K562 (cell line): ENCODE results near the gene NEURL4. TPM values are rescaled to one million over a fixed set of nuclear protein-coding genes. Genes with fewer than 3 reads are reported as not detected.

Experiments used
- ATAC-seq: fragments of 200-7000 bp; cut with Tn5 transposase; 3 replicates; pipeline ENCODE4 v1.9.1; 2020; ENCODE audit warnings: moderate library complexity
- BruUV-seq: library from RNA; stranded (reverse); fragments of 400-500 nt; replicated peaks from 2 replicates; lab custom pipeline; 2021; lab: Mats Ljungman, UMichigan
- CTCF ChIA-PET: fragments of 300-600 bp; formaldehyde crosslinking; extraction: SDS; loops from one replicate; lab custom pipeline; 2021; ENCODE audit warnings: low intra/inter-chr PET ratio; lab: Yijun Ruan, JAX
- POLR2A ChIA-PET: fragments of 300-600, 350-650 bp; sonication (Branson Sonifier 250); formaldehyde crosslinking; extraction: SDS; loops from one replicate; lab custom pipeline; 2021; ENCODE audit warnings: antibody characterized with exemption, inconsistent platforms; lab: Yijun Ruan, JAX
- DNase-seq, 4 experiments: peaks; one replicate each; pipeline versions ENCODE4 v3.0.0 to v3.0.0-alpha.2; 2011 to 2018; ENCODE audit warnings: low spot score in 3 of 4, mixed read lengths in 3 of 4; ENCODE audit errors: extremely low read depth in 1 of 4
- FAIRE-seq: peaks from 2 replicates; lab custom pipeline; 2011; peaks lifted over from hg19 to GRCh38; lab: Jason Lieb, UNC
- H2AFZ ChIP-seq: 2 replicates; pipeline ENCODE4 v1.6.0; 2011; ENCODE audit warnings: low read depth, low read length, control low read depth, inconsistent platforms
- H3K27ac ChIP-seq: fragments of 200-600 bp; 3 replicates; pipeline ENCODE4 v1.8.0; 2011; ENCODE audit warnings: low read depth, mild to moderate bottlenecking, control low read depth, inconsistent platforms, low read length, moderate library complexity, mixed read lengths; ENCODE audit errors: extremely low read depth
- H3K27me3 ChIP-seq, 2 experiments: fragments of 300-600 bp in 1 of 2; 2 replicates in 1 of 2; 3 replicates in 1 of 2; pipeline versions ENCODE4 v1.6.0 to v1.8.0; 2011; ENCODE audit warnings: inconsistent platforms in 2 of 2, low read length in 2 of 2, mild to moderate bottlenecking in 1 of 2, mixed read lengths in 1 of 2, moderate library complexity in 1 of 2; ENCODE audit not compliant: control insufficient read depth in 2 of 2, insufficient read depth in 2 of 2
- H3K36me3 ChIP-seq: fragments of 300-600 bp; 3 replicates; pipeline ENCODE4 v1.8.0; 2011; ENCODE audit warnings: mild to moderate bottlenecking, low read length, inconsistent platforms; ENCODE audit not compliant: control insufficient read depth, insufficient read depth
- H3K4me1 ChIP-seq, 2 experiments: fragments of 200-600 bp in 1 of 2; replicated peaks in 1 of 2; 2 replicates in 1 of 2; 3 replicates in 1 of 2; pipeline versions ENCODE4 v1.5.1 to v1.8.0; 2011; ENCODE audit warnings: inconsistent platforms in 2 of 2, low read length in 2 of 2, mild to moderate bottlenecking in 1 of 2, mixed read lengths in 1 of 2, moderate library complexity in 1 of 2; ENCODE audit not compliant: control insufficient read depth in 2 of 2, insufficient read depth in 2 of 2
- H3K4me2 ChIP-seq: 2 replicates; pipeline ENCODE4 v1.6.1; 2011; ENCODE audit warnings: low read length, control low read depth, inconsistent platforms, mixed read lengths; ENCODE audit not compliant: insufficient read depth
- H3K4me3 ChIP-seq: fragments of 200-600 bp; sonication (generic), shearing (Covaris generic); 2 replicates; pipeline ENCODE4 v1.5.1; 2016; ENCODE audit warnings: control low read depth, inconsistent platforms
- H3K79me2 ChIP-seq: fragments of 200-600 bp; 3 replicates; pipeline ENCODE4 v1.8.0; 2011; ENCODE audit warnings: low read length, inconsistent platforms; ENCODE audit not compliant: control insufficient read depth, insufficient read depth
- H3K9ac ChIP-seq, 2 experiments: 2 replicates each; pipeline versions ENCODE4 v1.6.0 to v1.6.1; 2011; ENCODE audit warnings: low read depth in 2 of 2, low read length in 2 of 2, control low read depth in 1 of 2, inconsistent platforms in 1 of 2, mild to moderate bottlenecking in 1 of 2, mixed read lengths in 1 of 2; ENCODE audit not compliant: insufficient read depth in 1 of 2
- H3K9me1 ChIP-seq: one replicate; pipeline ENCODE4 v1.6.0; 2011; ENCODE audit warnings: inconsistent platforms, mild to moderate bottlenecking, low read length, moderate library complexity; ENCODE audit not compliant: control insufficient read depth, insufficient read depth
- H3K9me3 ChIP-seq: replicated peaks from 2 replicates; pipeline ENCODE4 v1.5.1; 2011; ENCODE audit warnings: low read depth, low read length, inconsistent platforms; ENCODE audit not compliant: control insufficient read depth, insufficient read depth
- H4K20me1 ChIP-seq: replicated peaks from 2 replicates; pipeline ENCODE4 v1.6.1; 2011; ENCODE audit warnings: low read length, inconsistent platforms, mixed read lengths; ENCODE audit not compliant: control insufficient read depth, insufficient read depth
- BRD4 ChIP-seq: fragments of 200-600 bp; sonication (generic); IDR thresholded peaks from 2 replicates; pipeline ENCODE4 v1.6.1; 2017; ENCODE audit warnings: inconsistent platforms
- CBFB ChIP-seq: sonication (generic); formaldehyde crosslinking; IDR thresholded peaks from 2 replicates; pipeline ENCODE4 v1.4.0; 2020; ENCODE audit warnings: mild to moderate bottlenecking, missing genetic modification reagents
- DIDO1 ChIP-seq: fragments of 450-650 bp; IDR thresholded peaks from 2 replicates; pipeline ENCODE4 v1.6.1; 2016; ENCODE audit warnings: low read depth, missing biosample characterization, missing genetic modification characterization
- DNMT1 ChIP-seq: fragments of 450-650 bp; IDR thresholded peaks from 2 replicates; pipeline ENCODE4 v1.6.1; 2016; ENCODE audit warnings: antibody characterized with exemption, mild to moderate bottlenecking
- EGR1 ChIP-seq: fragments of 450-650 bp; conservative IDR thresholded peaks from 2 replicates; pipeline ENCODE4 v1.6.1; 2017; ENCODE audit warnings: mild to moderate bottlenecking
- GATAD2B ChIP-seq: fragments of 450-650 bp; IDR thresholded peaks from 2 replicates; pipeline ENCODE4 v1.6.1; 2017; ENCODE audit warnings: mild to moderate bottlenecking, borderline replicate concordance
- HDAC1 ChIP-seq, 2 experiments: fragments of 450-650 bp; IDR thresholded peaks; 2 replicates each; pipeline ENCODE4 v1.6.1; 2016 to 2017; ENCODE audit warnings: inconsistent platforms in 1 of 2, mild to moderate bottlenecking in 1 of 2, moderate library complexity in 1 of 2
- KDM4B ChIP-seq, 2 experiments: fragments of 450-650 bp in 1 of 2; sonication (generic) in 1 of 2; IDR thresholded peaks; 2 replicates each; pipeline ENCODE4 v1.6.1; 2016 to 2017; ENCODE audit warnings: borderline replicate concordance in 2 of 2, antibody characterized with exemption in 1 of 2, low read depth in 1 of 2, mild to moderate bottlenecking in 1 of 2
- MLLT1 ChIP-seq, 2 experiments: fragments of 450-650 bp; IDR thresholded peaks; 2 replicates each; pipeline ENCODE4 v1.6.1; 2016
- RFX7 ChIP-seq: fragments of 250-450 bp; sonication (Bioruptor Pico); IDR thresholded peaks from 2 replicates; pipeline ENCODE4 v1.5.1; 2021; ENCODE audit warnings: mild to moderate bottlenecking
- TEAD1 ChIP-seq, 2 experiments: fragments of 450-650 bp in 1 of 2; sonication (generic) in 1 of 2; formaldehyde crosslinking; IDR thresholded peaks; 2 replicates each; pipeline versions ENCODE4 v1.4.0 to v1.8.0; 2020 to 2022; ENCODE audit warnings: mild to moderate bottlenecking in 2 of 2, missing genetic modification reagents in 1 of 2
- ZNF316 ChIP-seq: fragments of 450-650 bp; IDR thresholded peaks from 2 replicates; pipeline ENCODE4 v1.6.1; 2016
- ZNF384 ChIP-seq: IDR thresholded peaks from 2 replicates; pipeline ENCODE4 v1.6.1; 2012; ENCODE audit warnings: low read depth, low read length, improper control_type of control experiment
- WGBS: fragments of 100-300 bp; shearing (Covaris generic); methylation state at CpG from one replicate; pipeline ENCODE4 v1.1.6; 2016; ENCODE audit warnings: low coverage, mixed read lengths; ENCODE audit not compliant: insufficient coverage; ENCODE audit errors: missing lambda C conversion rate; 5-methylcytosine and 5-hydroxymethylcytosine counted together
- in situ Hi-C: fragments of 300-500 bp; cut with MboI; formaldehyde crosslinking; loops from 4 replicates; pipeline ENCODE4 v1.15.0; 2018; ENCODE audit warnings: inconsistent platforms, mixed read lengths
- intact Hi-C: fragments of 100-400 bp; cut with micrococcal nuclease; formaldehyde crosslinking; loops from 2 replicates; pipeline ENCODE4 v1.14.2; 2022
- polyA plus RNA-seq, 8 experiments: library from polyadenylated mRNA; depleted of rRNA in 4 of 8; stranded (reverse) in 5 of 8; unstranded in 3 of 8; fragments of >200 nt; fragmentation: Nextera tagmentation in 2 of 8; fragmentation: Illumina TruSeq in 1 of 8; extraction: Ambion mirVana in 2 of 8; extraction: Trizol in 1 of 8; gene quantifications; 2 replicates each; pipeline versions ENCODE4 v1.2.1 to v1.2.3, GENCODE V29; 2011 to 2014; ENCODE audit warnings: inconsistent platforms in 1 of 8, missing spikeins in 1 of 8
- total RNA-seq, 7 experiments: library from RNA; depleted of rRNA in 6 of 7; stranded (reverse); fragments of >200 nt in 6 of 7; fragmentation: Illumina TruSeq in 2 of 7; extraction: Trizol in 2 of 7; gene quantifications; 2 replicates each; pipeline versions ENCODE4 v1.2.1 to v1.2.3, GENCODE V29; 2011 to 2021; ENCODE audit warnings: low replicate concordance in 1 of 7
- TF ChIP-seq, protein P1 (sequence below): IDR thresholded peaks from 2 replicates; pipeline ENCODE4 v1.6.1; 2016; ENCODE audit warnings: missing genetic modification characterization, missing compliant biosample characterization
- TF ChIP-seq, protein P2 (sequence below): fragments of 250-450 bp; sonication (Bioruptor Pico); IDR thresholded peaks from 2 replicates; pipeline ENCODE4 v1.8.0; 2021; ENCODE audit warnings: moderate library complexity, mild to moderate bottlenecking, inconsistent platforms

NEURL4 gene
- total and polyA plus RNA-seq, 9 of the 15 experiments (the other 6 are each of a cell fraction or from before 2014, with no cell fraction given) = 0.08 to 37.4 (median 11.5) TPM

GRCh38 chr17:7327501-7327900 is 1.6 kb downstream of the NEURL4 start:
- no peak for ATAC-seq
- Histone ChIP-seq H3K4me1 (peaks cover 11 to 42% of the 10 kb centered on the region in 2 experiments), H3K27ac (no peak overlapping the region), H2AFZ (no peak overlapping the region), H3K9ac (peak overlapping the region in 1 of 2 experiments; percentile 78; a peak in 2 of 4 replicates), H3K4me3 (peak overlapping the region; percentile 78; the same call in 1 of the 2 replicates), H3K4me2 (peak overlapping the region; percentile 93; the same call in 1 of the 2 replicates), H3K9me1 (no peaks in the 10 kb centered on the region), H3K79me2 (peaks cover 16% of the 10 kb centered on the region), H3K36me3 (peaks cover 41% of the 10 kb centered on the region; the same call in 2 of the 3 replicates), H3K9me3 (no peaks in the 10 kb centered on the region), H3K27me3 (no peaks in the 10 kb centered on the region)
- FAIRE-seq = no peak
- WGBS = 92% methylated on average over 7 of the region's 17 CpGs
- no peak for DNase-seq
- CTCF ChIA-PET = no interaction called here
- no peak for TF ChIP-seq ZNF316
- TF ChIP-seq EGR1 = peak; percentile 36
- no peak for TF ChIP-seq DIDO1 (tag)
- TF ChIP-seq, all 486 proteins: peak for 1
- intact Hi-C loops (no loop called here), in situ Hi-C loops (no loop called here)
- no TSS peak for BruUV-seq
- POLR2A ChIA-PET = no interaction called here
- H4K20me1 ChIP-seq = no peaks in the 10 kb centered on the region

- ChIA-PET POLR2A (interaction anchor here (0.6 kb wide), 1 partner anchor 487 kb away, joined by 3 read pairs; no protein-coding TSS in a partner anchor), CTCF (no interaction called here)
- H3K9ac ChIP-seq = peak overlapping the region in 1 of 2 experiments; percentile 35; a peak in 1 of 4 replicates
- no peak overlapping the region for H3K4me2 ChIP-seq
- in situ Hi-C loops (no loop called here), intact Hi-C loops (no loop called here)
- no peaks in the 10 kb centered on the region for H3K27me3 ChIP-seq
- DNase-seq (no peak), ATAC-seq (no peak), FAIRE-seq (no peak)
- H3K36me3 ChIP-seq = peaks cover 45% of the 10 kb centered on the region; the same call in 2 of the 3 replicates
- peaks cover 16% of the 10 kb centered on the region for H3K79me2 ChIP-seq
- H3K4me1 ChIP-seq = peaks cover 7 to 38% of the 10 kb centered on the region in 2 experiments
- H3K9me3 ChIP-seq = no peaks in the 10 kb centered on the region
- no peak overlapping the region for H2AFZ ChIP-seq
- H3K4me3 ChIP-seq = no peak overlapping the region
- no peak overlapping the region for H3K27ac ChIP-seq
- no TSS peak for BruUV-seq
- no peaks in the 10 kb centered on the region for H4K20me1 ChIP-seq
- 100% methylated on average over 2 of the region's 7 CpGs for WGBS
- no peaks in the 10 kb centered on the region for H3K9me1 ChIP-seq
- TF ChIP-seq MLLT1 (IDR thresholded peaks at IDR 0.05) (no peak), KDM4B (IDR thresholded peaks at IDR 0.05; ENCODE audit: borderline replicate concordance in 2 of 2, low read depth in 1 of 2) (no peak), CBFB (CRISPR knock-in tag) (no peak), RFX7 (no peak), GATAD2B (no peak), HDAC1 (IDR thresholded peaks at IDR 0.05) (no peak), ZNF384 (no peak), BRD4 (no peak), TEAD1 (CRISPR knock-in tag; IDR thresholded peaks at IDR 0.05) (no peak), DNMT1 (no peak)
- TF ChIP-seq, protein P1, sequence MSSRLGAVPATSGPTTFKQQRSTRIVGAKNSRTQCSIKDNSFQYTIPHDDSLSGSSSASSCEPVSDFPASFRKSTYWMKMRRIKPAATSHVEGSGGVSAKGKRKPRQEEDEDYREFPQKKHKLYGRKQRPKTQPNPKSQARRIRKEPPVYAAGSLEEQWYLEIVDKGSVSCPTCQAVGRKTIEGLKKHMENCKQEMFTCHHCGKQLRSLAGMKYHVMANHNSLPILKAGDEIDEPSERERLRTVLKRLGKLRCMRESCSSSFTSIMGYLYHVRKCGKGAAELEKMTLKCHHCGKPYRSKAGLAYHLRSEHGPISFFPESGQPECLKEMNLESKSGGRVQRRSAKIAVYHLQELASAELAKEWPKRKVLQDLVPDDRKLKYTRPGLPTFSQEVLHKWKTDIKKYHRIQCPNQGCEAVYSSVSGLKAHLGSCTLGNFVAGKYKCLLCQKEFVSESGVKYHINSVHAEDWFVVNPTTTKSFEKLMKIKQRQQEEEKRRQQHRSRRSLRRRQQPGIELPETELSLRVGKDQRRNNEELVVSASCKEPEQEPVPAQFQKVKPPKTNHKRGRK (tag) = no peak
- TF ChIP-seq, protein P2, sequence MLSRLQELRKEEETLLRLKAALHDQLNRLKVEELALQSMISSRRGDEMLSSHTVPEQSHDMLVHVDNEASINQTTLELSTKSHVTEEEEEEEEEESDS = no peak
Measured at GRCh38 chr17:7327056-7327455, 2.1 kb downstream of the NEURL4 start.
